RWPE2 (cell line): ENCODE data around the gene SRRM2.

Source experiments
- ATAC-seq: fragments of 200-7000 bp; cut with Tn5 transposase; 3 replicates; pipeline ENCODE4 v1.9.1; 2021; ENCODE audit warnings: low read depth
- DNase-seq: peaks from one replicate; pipeline ENCODE4 v3.0.0-alpha.2; 2020; ENCODE audit warnings: low spot score
- H3K27ac ChIP-seq: fragments of 450-650 bp; 2 replicates; pipeline ENCODE4 v1.5.1; 2017; ENCODE audit warnings: mild to moderate bottlenecking; ENCODE audit not compliant: poor library complexity, severe bottlenecking
- H3K27me3 ChIP-seq: fragments of 250-450 bp; sonication (Bioruptor Pico); 2 replicates; pipeline ENCODE4 v1.5.1; 2021; ENCODE audit warnings: mild to moderate bottlenecking, moderate library complexity; ENCODE audit not compliant: insufficient read depth, poor library complexity, severe bottlenecking
- H3K36me3 ChIP-seq: fragments of 250-450 bp; sonication (Bioruptor Pico); 2 replicates; pipeline ENCODE4 v1.5.1; 2020; ENCODE audit warnings: low read depth, mild to moderate bottlenecking, moderate library complexity
- H3K4me1 ChIP-seq: fragments of 250-450 bp; sonication (Bioruptor Pico); 2 replicates; pipeline ENCODE4 v1.5.1; 2021; ENCODE audit warnings: mild to moderate bottlenecking, moderate library complexity; ENCODE audit not compliant: insufficient read depth, poor library complexity, severe bottlenecking
- H3K4me3 ChIP-seq: fragments of 250-450 bp; sonication (Bioruptor Pico); 2 replicates; pipeline ENCODE4 v1.5.1; 2021; ENCODE audit warnings: mild to moderate bottlenecking, moderate library complexity; ENCODE audit not compliant: severe bottlenecking
- H3K9me3 ChIP-seq: fragments of 250-450 bp; sonication (Bioruptor Pico); 2 replicates; pipeline ENCODE4 v1.5.1; 2021; ENCODE audit warnings: mild to moderate bottlenecking, moderate library complexity; ENCODE audit not compliant: severe bottlenecking
- CTCF ChIP-seq: fragments of 450-650 bp; IDR thresholded peaks from one replicate; pipeline ENCODE4 v1.5.1; 2017; ENCODE audit warnings: mild to moderate bottlenecking, moderate library complexity; ENCODE audit not compliant: poor library complexity, severe bottlenecking

Gene SRRM2

DNA sequence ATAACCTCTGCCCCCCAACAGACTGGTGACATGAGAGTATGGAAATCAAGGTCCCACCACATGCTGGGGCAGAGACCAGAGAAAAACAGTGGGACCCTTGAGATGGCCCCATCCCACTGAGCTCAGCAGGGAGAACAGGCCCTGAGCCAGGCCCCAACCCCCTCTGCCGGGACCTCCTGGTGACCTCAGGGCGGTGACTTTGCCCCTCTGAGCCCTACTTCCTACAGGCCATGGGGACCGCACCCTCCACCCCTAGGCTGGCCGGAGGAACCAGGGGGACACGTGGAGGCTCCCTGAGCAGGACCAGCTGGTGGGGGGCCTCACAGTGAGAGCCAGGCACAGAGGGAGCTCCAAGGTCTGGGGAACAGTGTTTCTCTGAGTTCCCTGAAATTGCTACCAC, 13.8 kb upstream of the SRRM2 start:
- H3K4me3 ChIP-seq, result no peak overlapping the region
- DNase-seq (no peak), ATAC-seq (no peak)
- H3K4me1 ChIP-seq, result no peaks in the 10 kb centered on the region
- no peaks in the 10 kb centered on the region for H3K36me3 ChIP-seq
- no peaks in the 10 kb centered on the region for H3K27me3 ChIP-seq
- H3K9me3 ChIP-seq, result no peaks in the 10 kb centered on the region
- TF ChIP-seq CTCF, result no peak
- no peak overlapping the region for H3K27ac ChIP-seq

- H3K27me3 ChIP-seq, result no peaks in the 10 kb centered on the region
- no peak for DNase-seq
- H3K4me3 ChIP-seq, result no peak overlapping the region
- H3K4me1 ChIP-seq, result no peaks in the 10 kb centered on the region
- H3K9me3 ChIP-seq, result no peaks in the 10 kb centered on the region
- TF ChIP-seq CTCF, result no peak
- 0 out of 3 replicates have a peak, but pooled peaks have one; percentile 14 for ATAC-seq
- no peaks in the 10 kb centered on the region for H3K36me3 ChIP-seq
- H3K27ac ChIP-seq, result no peak overlapping the region
These were observed 12.6 kb upstream of the SRRM2 start for GRCh38 chr16:2739625-2740430.

GRCh38 chr16:2740476-2740875, 12.0 kb upstream of the SRRM2 start:
- Histone ChIP-seq H3K4me3 (no peak overlapping the region), H3K27me3 (no peaks in the 10 kb centered on the region), H3K4me1 (no peaks in the 10 kb centered on the region), H3K27ac (no peak overlapping the region), H3K9me3 (no peaks in the 10 kb centered on the region), H3K36me3 (no peaks in the 10 kb centered on the region)
- DNase-seq, result no peak
- ATAC-seq, result no peak
- TF ChIP-seq CTCF, result no peak

GRCh38 chr16:2741168-2741567, 11.3 kb upstream of the SRRM2 start:
- no peak for TF ChIP-seq CTCF
- Histone ChIP-seq H3K9me3 (no peaks in the 10 kb centered on the region), H3K27me3 (no peaks in the 10 kb centered on the region), H3K36me3 (no peaks in the 10 kb centered on the region), H3K4me1 (no peaks in the 10 kb centered on the region), H3K4me3 (no peak overlapping the region), H3K27ac (no peak overlapping the region)
- ATAC-seq, result no peak
- DNase-seq, result no peak

DNA sequence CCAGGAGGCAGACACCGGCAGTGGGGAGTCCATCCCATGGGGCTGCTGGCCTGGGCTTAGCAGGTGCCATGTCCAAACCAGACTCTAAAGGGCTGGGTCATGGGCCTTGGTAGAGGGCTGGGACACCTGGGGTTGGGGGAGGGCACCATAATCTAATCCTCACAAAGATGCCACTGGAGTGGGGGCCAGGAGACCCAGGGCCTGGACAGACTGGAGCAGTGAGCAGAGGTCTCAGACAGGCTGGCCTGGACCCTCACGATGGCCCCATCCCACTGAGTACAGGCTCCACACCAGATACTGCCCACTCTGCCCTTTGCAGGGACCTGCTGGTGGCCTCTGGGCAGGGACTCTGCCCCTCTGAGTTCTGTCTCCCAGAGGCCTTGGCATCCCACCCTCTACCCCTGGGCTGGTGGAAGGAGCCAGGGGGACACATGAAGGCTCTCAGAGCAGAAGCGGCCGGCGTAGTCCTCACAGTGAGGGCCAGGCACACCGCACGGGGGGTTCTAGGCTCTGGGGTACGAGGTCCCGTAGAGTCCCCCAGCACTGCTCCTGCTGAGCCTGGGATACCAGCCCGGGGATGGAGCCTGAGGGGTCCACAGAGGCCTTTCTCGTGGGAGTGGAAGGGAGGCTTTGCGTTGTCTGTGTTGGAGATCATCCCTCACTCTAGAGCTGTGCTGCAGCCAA, 10.0 kb upstream of the SRRM2 start:
- Histone ChIP-seq H3K4me1 (no peaks in the 10 kb centered on the region), H3K9me3 (no peaks in the 10 kb centered on the region), H3K27me3 (no peaks in the 10 kb centered on the region), H3K4me3 (no peak overlapping the region), H3K27ac (no peak overlapping the region), H3K36me3 (no peaks in the 10 kb centered on the region)
- no peak for DNase-seq
- no peak for TF ChIP-seq CTCF
- no peak for ATAC-seq
